Measurements from ENCODE around the gene WBP2. TPM values are rescaled to one million over a fixed set of nuclear protein-coding genes. Genes with fewer than 3 reads are reported as not detected.

The WBP2 gene
- total RNA-seq, 4 donors from 2014 or later = 27.7 to 75.1 (median 56.8) TPM

DNA sequence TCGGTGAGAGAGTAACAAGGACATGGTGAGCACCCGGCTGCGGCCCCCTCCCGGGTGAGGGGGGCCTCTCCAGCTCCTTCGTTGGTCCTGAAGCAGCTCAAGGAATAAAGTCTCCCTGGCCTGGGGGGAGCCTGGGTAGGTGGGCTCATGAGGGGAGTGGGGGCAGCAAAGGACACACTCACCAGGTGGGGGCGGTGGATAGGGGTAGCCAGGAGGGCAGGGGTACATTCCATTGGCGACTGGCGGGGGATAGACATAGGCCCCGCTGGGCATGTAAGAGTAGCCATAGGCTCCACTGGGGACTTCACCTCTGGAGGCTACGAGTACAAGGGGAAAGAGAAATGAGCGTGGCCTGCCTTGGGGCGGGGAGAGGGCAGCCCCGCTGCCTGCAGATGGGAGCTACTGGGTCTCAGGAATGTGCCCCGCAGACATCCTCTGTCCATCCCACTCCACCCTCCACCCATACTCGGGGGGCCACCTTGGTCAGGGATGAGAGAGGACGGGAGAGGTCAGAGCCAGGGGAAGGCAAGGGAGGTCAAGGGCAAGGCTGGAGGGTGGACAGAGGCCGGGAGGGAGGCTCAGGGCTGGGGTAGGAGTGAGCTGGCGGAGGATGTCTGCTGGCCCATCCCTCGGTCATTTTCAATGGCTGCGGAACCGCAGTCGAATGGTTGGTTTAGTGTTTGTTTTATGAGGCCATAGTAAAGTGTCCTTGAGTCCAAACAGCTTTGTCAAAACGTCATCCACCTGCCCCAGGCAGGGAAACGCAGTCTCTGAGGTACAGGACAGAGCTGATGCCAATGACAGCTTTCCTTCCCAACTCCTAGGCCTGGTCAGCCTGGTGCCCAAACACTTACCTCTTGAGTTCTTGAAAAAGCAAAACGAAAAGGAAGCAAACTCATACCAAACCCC lies 7.3 kb downstream of the WBP2 start:
- intact Hi-C loops (cut with DNase I; ENCODE audit: low total_unique reads) = no loop called here
- no peak overlapping the region for H3K4me3 ChIP-seq
- 0 to 88% methylated on average over 1 to 25 of the region's 25 CpGs for WGBS, 2 donors (ENCODE audit: low coverage in 1 of 2)
- H3K27me3 ChIP-seq = no peaks in the 10 kb centered on the region
- H3K9me3 ChIP-seq = no peaks in the 10 kb centered on the region
- in situ Hi-C loops (cut with MboI; ENCODE audit: low pct_ligation_motif_present in 1 of 4, low pct_unique_long_range_greater_than_20kb in 1 of 4, low sequenced_read_pairs in 3 of 4) = no loop called here
- no peak for TF ChIP-seq CTCF (IDR thresholded peaks at IDR 0.05)
- no peak for TF ChIP-seq POLR2A (IDR thresholded peaks at IDR 0.05)
- no peak for TF ChIP-seq POLR2AphosphoS5 (IDR thresholded peaks at IDR 0.05)
- DNase-seq = no peak
- H3K36me3 ChIP-seq = peaks cover 0 to 51% (median 21%) of the 10 kb centered on the region in 4 donors
- H3K27ac ChIP-seq = peak overlapping the region in 3 of 4 donors; percentile 22 to 85 (median 44)
- H3K4me1 ChIP-seq = peaks cover 21 to 57% (median 29%) of the 10 kb centered on the region in 4 donors

DNA sequence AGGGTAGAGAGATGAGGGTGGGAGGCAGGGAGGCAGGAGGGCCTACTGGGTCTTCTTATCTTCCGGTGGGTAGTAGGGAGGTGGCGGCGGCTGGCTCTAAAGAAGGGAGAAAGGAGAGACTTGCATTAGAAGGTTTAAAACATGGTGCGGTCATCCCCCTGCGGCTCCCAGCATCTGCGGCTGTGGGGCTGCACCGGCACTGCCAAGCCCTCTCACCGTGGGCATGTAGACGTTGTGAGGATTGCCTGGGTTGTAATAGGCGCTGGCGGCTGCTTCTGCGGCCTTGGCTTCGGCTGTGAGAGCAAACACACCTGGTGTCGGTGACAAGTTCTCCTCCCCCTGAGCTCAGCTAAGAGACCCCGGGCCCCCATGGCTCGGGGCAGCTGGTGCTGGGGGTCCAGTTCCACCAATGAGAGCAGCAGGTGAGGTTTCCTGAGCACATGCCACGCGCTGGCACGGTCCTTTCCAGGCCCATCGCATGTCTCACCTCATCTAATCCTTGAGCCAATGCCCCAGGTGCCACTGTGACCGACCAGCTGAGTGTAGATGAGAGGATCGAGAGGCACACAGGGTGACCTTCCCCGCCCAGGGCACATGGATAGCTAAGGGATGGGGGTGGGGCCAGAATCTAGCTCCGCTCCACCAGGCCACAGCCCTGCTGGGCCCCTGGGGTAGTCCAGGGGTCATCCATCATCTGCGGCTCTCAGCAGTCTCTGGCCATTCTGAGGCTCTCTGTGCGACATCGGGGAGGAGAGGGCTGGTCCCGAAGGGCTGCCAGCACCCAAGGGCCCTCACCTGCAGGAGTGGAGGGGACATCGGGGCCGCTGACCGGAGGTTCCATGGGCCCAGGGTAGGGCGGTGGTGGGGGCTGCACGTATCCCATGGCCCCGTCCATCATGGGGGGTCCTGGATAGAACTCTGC lies 8.2 kb downstream of the WBP2 start:
- no peak for DNase-seq
- in situ Hi-C loops (cut with MboI; ENCODE audit: low pct_ligation_motif_present in 1 of 4, low pct_unique_long_range_greater_than_20kb in 1 of 4, low sequenced_read_pairs in 3 of 4) (no loop called here), intact Hi-C loops (cut with DNase I; ENCODE audit: low total_unique reads) (no loop called here)
- Histone ChIP-seq H3K4me3 (no peak overlapping the region), H3K27ac (peak overlapping the region in 3 of 4 donors; percentile 79 to 85 (median 79)), H3K27me3 (no peaks in the 10 kb centered on the region), H3K9me3 (no peaks in the 10 kb centered on the region), H3K36me3 (peaks cover 0 to 51% (median 21%) of the 10 kb centered on the region in 4 donors), H3K4me1 (peaks cover 20 to 55% (median 29%) of the 10 kb centered on the region in 4 donors)
- no peak for TF ChIP-seq POLR2AphosphoS5 (IDR thresholded peaks at IDR 0.05)
- TF ChIP-seq EP300 (IDR thresholded peaks at IDR 0.05; ENCODE audit: low read depth) = no peak
- no peak for TF ChIP-seq CTCF (IDR thresholded peaks at IDR 0.05)
- no peak for TF ChIP-seq POLR2A (IDR thresholded peaks at IDR 0.05)
- WGBS, 2 donors (ENCODE audit: low coverage in 1 of 2) = 81% methylated on average over 29 of the region's 34 CpGs; no CpG with 5 or more reads in 1 of the 2 donors

- 70% methylated on average over 22 of the region's 22 CpGs; no CpG with 5 or more reads in 1 of the 2 donors for WGBS, 2 donors (ENCODE audit: low coverage in 1 of 2)
- no peaks in the 10 kb centered on the region for H3K27me3 ChIP-seq
- peaks cover 20 to 51% (median 29%) of the 10 kb centered on the region in 4 donors for H3K4me1 ChIP-seq
- DNase-seq = peak; percentile 41
- H3K27ac ChIP-seq = peak overlapping the region; percentile 79 to 85 (median 80)
- H3K36me3 ChIP-seq = peaks cover 0 to 44% (median 19%) of the 10 kb centered on the region in 4 donors
- no peak overlapping the region for H3K4me3 ChIP-seq
- no peaks in the 10 kb centered on the region for H3K9me3 ChIP-seq
- intact Hi-C loops (cut with DNase I; ENCODE audit: low total_unique reads) = no loop called here
- in situ Hi-C loops (cut with MboI; ENCODE audit: low pct_ligation_motif_present in 1 of 4, low pct_unique_long_range_greater_than_20kb in 1 of 4, low sequenced_read_pairs in 3 of 4) = no loop called here
- TF ChIP-seq EP300 (IDR thresholded peaks at IDR 0.05; ENCODE audit: low read depth) = no peak
- TF ChIP-seq POLR2A (IDR thresholded peaks at IDR 0.05) = no peak
- peak in 1 of 3 donors; percentile 27 for TF ChIP-seq POLR2AphosphoS5 (IDR thresholded peaks at IDR 0.05)
Measured at GRCh38 chr17:75845933-75846691, 9.0 kb downstream of the WBP2 start.

- in situ Hi-C loops (cut with MboI; ENCODE audit: low pct_ligation_motif_present in 1 of 4, low pct_unique_long_range_greater_than_20kb in 1 of 4, low sequenced_read_pairs in 3 of 4) = no loop called here
- H3K27ac ChIP-seq = peak overlapping the region; percentile 79 to 85 (median 80)
- DNase-seq = peak; percentile 91
- peak overlapping the region in 2 of 4 donors; percentile 28 to 32 for H3K4me3 ChIP-seq
- peaks cover 0 to 36% (median 14%) of the 10 kb centered on the region in 4 donors for H3K36me3 ChIP-seq
- intact Hi-C loops (cut with DNase I; ENCODE audit: low total_unique reads) = no loop called here
- H3K4me1 ChIP-seq = peaks cover 20 to 51% (median 29%) of the 10 kb centered on the region in 4 donors
- no peaks in the 10 kb centered on the region for H3K9me3 ChIP-seq
- H3K27me3 ChIP-seq = no peaks in the 10 kb centered on the region
- WGBS, 2 donors (ENCODE audit: low coverage in 1 of 2) = 19% methylated on average over 21 of the region's 21 CpGs; no CpG with 5 or more reads in 1 of the 2 donors
- TF ChIP-seq EP300 (IDR thresholded peaks at IDR 0.05; ENCODE audit: low read depth) (no peak), CTCF (IDR thresholded peaks at IDR 0.05) (peak; percentile 80 to 99 (median 87)), POLR2AphosphoS5 (IDR thresholded peaks at IDR 0.05) (peak in 2 of 3 donors; percentile 54 to 64), POLR2A (IDR thresholded peaks at IDR 0.05) (peak; percentile 42)
Measured at GRCh38 chr17:75845058-75845711, 9.9 kb downstream of the WBP2 start.

All from transverse colon (tissue), 4 donors.